Activated gamma-delta T cell treated with anti-CD3 and anti-CD28 coated beads, Interleukin-2, amount 50 U/mL, for 16 hours (primary cell): Measurements from ENCODE around the gene IL27RA.

ENCODE experiments used
- DNase-seq: peaks from one replicate; pipeline ENCODE4 v3.0.0-alpha.2; 2020; ENCODE audit warnings: low read depth

Gene IL27RA

GRCh38 chr19:14059652-14060155 is 28.1 kb downstream of the IL27RA start:
- DNase-seq = no peak

- no peak for DNase-seq
These were observed 29.7 kb downstream of the IL27RA start for GRCh38 chr19:14061081-14061749.

GRCh38 chr19:14061751-14062557 is 30.4 kb downstream of the IL27RA start, which contains the start of gene PALM3:
Gene PALM3, minus strand, starts transcription at chr19:14062076. Its CDS starts 96 bp downstream, at chr19:14061980.
- DNase-seq = no peak

- DNase-seq = no peak
These were observed 30.9 kb downstream of the IL27RA start for GRCh38 chr19:14062558-14062855.

GRCh38 chr19:14063105-14063504 is 31.5 kb downstream of the IL27RA start:
- DNase-seq = no peak

- no peak for DNase-seq
These were observed 34.6 kb downstream of the IL27RA start for GRCh38 chr19:14066134-14066533.

GRCh38 chr19:14070268-14071050 is 38.9 kb downstream of the IL27RA start:
- DNase-seq = no peak

GRCh38 chr19:14072535-14073260 is 41.1 kb downstream of the IL27RA start, which contains the start of gene MISP3:
Gene MISP3, plus strand, starts transcription at chr19:14072786. Its CDS starts 524 bp downstream, at chr19:14073310.
- no peak for DNase-seq

GRCh38 chr19:14073261-14073924 is 41.8 kb downstream of the IL27RA start:
- peak; percentile 61 for DNase-seq

- DNase-seq = no peak
These were observed 42.6 kb downstream of the IL27RA start for GRCh38 chr19:14073925-14074838.

- no peak for DNase-seq
These were observed 46.8 kb downstream of the IL27RA start for GRCh38 chr19:14078411-14078810.

- peak; percentile 99 for DNase-seq
These were observed 49.6 kb downstream of the IL27RA start for GRCh38 chr19:14080887-14081796.

- DNase-seq = no peak
These were observed 50.5 kb downstream of the IL27RA start for GRCh38 chr19:14081797-14082674.

- no peak for DNase-seq
These were observed 51.1 kb downstream of the IL27RA start for GRCh38 chr19:14082675-14082960.

- DNase-seq = no peak
These were observed 53.9 kb downstream of the IL27RA start, which contains the start of gene C19orf67 for GRCh38 chr19:14085309-14085995. Gene C19orf67, minus strand, starts transcription at chr19:14085783. Its CDS starts 156 bp downstream, at chr19:14085627.

- DNase-seq = no peak
These were observed 54.5 kb downstream of the IL27RA start for GRCh38 chr19:14086098-14086497.

GRCh38 chr19:14088634-14089411 is 57.3 kb downstream of the IL27RA start:
- no peak for DNase-seq
